GM19043 (cell line): ENCODE data around the gene MAP3K1.
"Not testable (repeated sequence)": the region's sequence is repeated elsewhere in the genome, so short reads cannot be mapped to it uniquely, and the experiment has no call there.

Experiments used
- ATAC-seq: cut with Tn5 transposase; IDR thresholded peaks from one replicate; pipeline ENCODE4 v1.9.1; 2021; ENCODE audit warnings: low read depth; ENCODE audit not compliant: unreplicated experiment

MAP3K1 gene

DNA sequence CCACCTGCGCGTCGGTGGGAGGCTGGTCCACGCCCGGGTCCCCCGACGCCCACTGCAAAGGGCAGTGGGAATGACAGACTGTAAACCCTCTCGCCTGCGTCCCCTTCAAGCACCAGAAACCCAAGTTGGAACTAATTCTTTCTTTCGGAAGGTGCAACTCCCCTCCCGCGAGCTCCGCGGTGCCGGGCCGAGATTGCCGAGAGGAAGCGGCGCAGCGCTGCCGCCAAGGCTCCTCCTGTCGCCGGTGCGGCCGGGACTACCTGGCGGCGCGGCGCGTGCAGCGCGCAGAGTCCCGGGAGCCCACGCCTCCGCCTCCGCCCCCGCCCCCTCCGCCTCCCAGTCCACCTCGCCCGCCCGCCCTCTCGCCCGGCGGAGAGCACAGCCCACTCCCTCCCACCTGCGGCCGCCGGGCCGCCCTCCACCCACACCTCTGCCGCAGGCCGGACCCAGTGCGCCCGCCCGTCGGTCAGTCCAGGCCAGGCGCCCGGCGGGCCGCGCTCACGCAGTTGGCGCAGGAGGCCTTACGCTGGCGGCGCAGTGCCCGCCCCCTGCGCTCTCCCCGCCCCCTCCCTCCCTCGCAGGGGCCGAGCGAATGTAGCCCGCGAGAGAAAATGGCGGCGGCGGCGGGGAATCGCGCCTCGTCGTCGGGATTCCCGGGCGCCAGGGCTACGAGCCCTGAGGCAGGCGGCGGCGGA is at the start of gene MAP3K1:
MAP3K1 (plus strand) TSS at position 587 of the 695 bp plus-strand sequence; CDS start at position 612, 25 bp downstream.
- ATAC-seq: peak; percentile 36

DNA sequence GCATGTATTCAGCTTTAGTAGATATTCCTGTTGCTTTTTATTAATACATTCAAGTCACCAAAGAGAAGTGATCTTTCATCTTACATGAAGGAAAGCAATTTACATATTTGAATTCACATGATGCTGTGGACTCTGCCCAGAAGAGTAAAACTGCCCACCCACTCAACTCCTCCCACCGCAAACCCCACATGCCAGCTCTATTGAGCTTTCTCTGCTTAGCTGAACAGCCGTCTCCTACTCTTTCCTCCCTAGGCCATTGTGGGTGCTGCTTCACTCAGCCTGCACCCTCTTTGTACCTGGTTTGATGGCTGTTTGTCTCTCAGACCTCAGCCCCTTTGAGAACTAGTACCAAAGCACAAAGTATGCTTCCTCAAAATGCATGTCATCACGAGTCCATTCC is 48.4 kb upstream of the MAP3K1 start:
- ATAC-seq: no peak

GRCh38 chr5:56769875-56770604 is 45.3 kb upstream of the MAP3K1 start:
- ATAC-seq: no peak

- ATAC-seq: no peak
Measured at GRCh38 chr5:56772767-56773166, 42.6 kb upstream of the MAP3K1 start.

GRCh38 chr5:56774957-56775356 is 40.4 kb upstream of the MAP3K1 start:
- no peak for ATAC-seq

- ATAC-seq: not testable (repeated sequence)
Measured at GRCh38 chr5:56776212-56776846, 39.0 kb upstream of the MAP3K1 start.

DNA sequence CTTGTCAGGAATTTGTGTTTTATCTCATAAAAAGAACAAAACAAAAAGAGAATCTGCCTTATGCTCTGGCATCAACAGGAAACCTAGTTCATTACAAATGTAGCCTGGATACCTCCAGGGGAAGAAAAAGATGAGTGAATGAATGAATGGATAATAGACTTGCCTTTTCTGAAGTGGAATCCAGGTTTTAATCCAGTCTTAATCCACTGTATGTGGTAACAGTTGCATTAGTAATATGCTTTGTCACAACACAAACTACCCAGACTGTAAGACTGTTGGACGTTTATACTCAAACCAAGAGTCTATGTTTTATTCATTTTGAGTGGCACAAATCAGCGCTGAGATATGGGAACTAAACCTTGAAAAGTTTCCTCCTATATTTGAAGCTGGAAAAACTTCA is 32.1 kb upstream of the MAP3K1 start:
- no peak for ATAC-seq

DNA sequence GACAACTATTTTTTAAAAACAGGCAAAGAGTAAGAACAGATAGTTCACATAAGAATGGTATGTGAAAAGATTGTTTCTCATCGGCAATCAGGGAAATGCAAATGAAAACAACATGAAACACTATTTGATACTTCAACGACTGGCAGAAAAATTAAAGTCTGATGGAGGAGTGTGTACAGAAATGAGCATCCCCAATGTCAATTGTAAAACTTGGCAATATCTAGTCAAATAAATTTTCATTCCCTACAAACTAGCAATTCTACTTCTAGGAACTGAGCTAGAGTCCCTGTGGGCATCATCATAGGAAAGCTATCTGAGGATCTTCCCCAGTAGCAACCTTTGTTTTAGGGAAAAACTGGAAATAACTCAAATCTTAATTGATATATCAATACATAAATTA is 29.0 kb upstream of the MAP3K1 start:
- no peak for ATAC-seq

DNA sequence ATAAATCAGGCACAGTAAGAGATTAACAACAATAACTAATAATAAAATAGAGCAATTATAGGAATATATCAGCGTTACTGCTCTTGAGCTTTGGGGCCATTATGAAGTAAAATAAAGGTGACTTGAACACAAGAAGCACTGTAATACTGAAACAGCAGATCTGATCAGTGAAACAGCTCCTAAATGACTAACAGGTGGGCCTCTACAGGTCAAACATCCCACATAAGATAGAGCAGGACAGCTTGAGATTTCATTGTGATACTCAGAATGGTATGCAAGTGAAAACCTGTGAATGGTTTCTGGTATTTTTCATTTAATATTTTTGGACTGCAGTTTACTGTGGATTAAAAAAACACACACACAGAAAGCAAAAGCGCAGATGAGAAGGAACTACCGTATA is 24.0 kb upstream of the MAP3K1 start:
- peak; percentile 61 for ATAC-seq

DNA sequence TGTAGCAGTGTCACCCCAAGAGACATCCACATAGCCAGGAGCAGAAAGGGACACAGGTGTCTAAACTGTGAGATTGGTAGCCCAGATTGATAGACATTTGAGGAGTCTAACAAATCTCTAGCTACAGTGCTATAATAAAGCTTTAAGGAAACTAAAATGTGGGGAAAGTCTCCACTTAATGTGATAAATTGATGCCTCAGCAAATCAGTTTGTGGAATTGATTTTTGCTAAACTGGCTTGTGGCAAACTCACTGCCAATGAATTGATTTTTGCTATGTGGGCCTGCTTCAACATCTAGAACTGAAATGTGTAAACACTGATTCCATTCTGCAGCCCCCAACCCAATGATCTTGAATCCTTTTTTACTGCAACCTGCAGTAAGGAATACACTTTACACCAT is 16.8 kb upstream of the MAP3K1 start:
- ATAC-seq: no peak

GRCh38 chr5:56800186-56800585 is 15.2 kb upstream of the MAP3K1 start:
- ATAC-seq: no peak

- no peak for ATAC-seq
Measured at GRCh38 chr5:56801256-56801655, 14.1 kb upstream of the MAP3K1 start.

GRCh38 chr5:56802205-56802604 is 13.1 kb upstream of the MAP3K1 start:
- ATAC-seq: no peak

DNA sequence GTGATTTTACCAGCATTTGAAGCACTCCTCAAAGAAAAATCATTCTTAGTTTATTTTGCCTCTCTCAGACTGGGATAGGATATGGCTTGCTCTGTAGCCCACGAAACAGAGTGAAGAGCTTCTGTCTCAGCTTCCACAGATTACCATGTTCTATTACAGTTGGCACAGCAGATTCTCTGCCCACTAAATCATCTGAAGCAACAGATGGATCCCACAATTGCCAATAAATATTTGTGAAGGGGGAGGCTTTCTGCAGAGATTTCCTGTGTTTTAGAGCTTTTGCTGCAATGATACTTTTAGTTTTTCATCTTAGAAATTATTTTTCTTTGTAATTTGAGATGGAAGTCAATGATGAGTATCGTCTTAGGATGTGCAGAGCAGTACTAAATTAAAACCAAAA is 12.3 kb upstream of the MAP3K1 start:
- no peak for ATAC-seq

DNA sequence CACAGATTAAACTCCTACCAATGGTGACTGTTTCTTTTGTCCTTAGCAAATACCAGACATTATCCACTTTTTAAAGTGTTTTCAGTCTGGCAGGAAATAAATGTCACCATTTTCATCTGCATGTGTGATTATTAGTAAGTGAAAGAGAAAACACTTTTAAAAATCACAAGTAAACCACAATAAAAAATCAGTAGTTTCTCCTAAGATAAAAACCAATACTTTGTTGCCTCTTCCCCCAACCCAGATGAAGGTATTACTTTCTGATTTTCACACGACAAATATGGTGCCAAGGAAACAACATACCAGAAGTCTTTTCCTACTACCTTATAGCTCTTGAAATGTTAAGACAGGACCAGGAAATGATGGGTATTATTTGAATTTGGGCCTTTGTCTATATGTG is 11.5 kb upstream of the MAP3K1 start:
- no peak for ATAC-seq

DNA sequence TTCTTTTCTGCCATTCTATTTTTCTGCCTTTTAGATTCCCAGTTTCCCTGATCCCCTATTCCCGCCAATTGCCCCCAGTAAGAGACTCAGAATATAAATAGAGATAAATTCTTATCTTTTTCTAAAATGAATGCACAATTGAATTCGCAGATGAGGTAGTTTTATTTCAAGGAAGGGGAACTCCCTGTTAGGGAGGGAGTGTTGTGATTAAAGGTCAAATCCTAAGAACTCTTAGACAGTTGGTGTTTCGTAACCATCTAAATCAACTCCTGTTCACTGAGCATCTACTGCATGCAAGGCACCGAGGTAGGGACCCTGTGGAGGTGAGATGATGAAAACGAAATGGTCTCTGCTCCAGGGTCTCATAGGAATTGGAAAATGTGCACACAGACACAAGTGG is 7.7 kb upstream of the MAP3K1 start:
- no peak for ATAC-seq

- no peak for ATAC-seq
Measured at GRCh38 chr5:56808211-56808610, 7.1 kb upstream of the MAP3K1 start.

DNA sequence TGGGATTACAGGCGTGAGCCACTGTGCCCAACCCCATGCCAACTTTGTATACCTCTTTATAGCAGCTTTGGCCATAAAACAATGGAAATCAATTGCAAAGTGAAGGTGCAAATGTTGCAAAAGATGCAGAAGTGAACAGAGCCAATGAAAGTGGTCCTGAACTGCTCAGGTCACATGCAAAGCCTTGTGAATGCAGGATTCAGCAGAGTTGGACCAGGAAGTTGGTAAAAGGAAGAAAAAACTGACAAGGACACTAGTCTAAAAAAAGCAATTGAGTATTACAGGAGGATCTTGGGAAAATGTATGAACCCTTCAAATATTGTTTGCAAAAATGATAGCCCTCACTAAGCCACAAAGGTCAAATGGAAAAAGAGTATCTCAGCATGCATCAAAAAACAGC is 4.5 kb upstream of the MAP3K1 start:
- ATAC-seq: no peak

GRCh38 chr5:56812110-56812509 is 3.2 kb upstream of the MAP3K1 start:
- no peak for ATAC-seq

DNA sequence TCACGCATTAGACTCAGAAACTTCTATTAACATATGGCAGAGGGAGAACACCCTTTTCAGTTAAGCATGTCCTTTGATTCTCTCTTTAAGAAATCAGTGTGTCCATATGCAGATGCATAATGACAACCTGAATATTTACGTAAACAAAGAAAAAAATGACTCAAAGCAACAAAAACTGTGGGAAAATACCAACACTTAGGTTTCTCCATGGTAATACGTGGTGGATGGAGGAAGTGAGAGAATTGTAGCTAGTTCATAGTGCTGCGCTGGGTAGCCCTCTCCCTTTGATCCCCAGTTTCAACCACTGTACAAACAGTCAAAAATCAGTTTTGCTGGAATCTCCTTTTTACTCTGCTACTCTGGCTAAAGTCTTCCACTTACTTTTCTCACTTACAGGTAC is 2.0 kb upstream of the MAP3K1 start:
- no peak for ATAC-seq

- no peak for ATAC-seq
Measured at GRCh38 chr5:56814361-56814962, 887 bp upstream of the MAP3K1 start.
